Ishikawa (cell line): ENCODE data around the gene LSM2.

ENCODE experiments used
- CEBPB ChIP-seq: IDR thresholded peaks from 2 replicates; pipeline ENCODE4 v1.6.1; 2012
- EGR1 ChIP-seq: IDR thresholded peaks from 2 replicates; pipeline ENCODE4 v1.6.1; 2012
- EP300 ChIP-seq: IDR thresholded peaks from 2 replicates; pipeline ENCODE4 v1.6.1; 2012; ENCODE audit warnings: borderline replicate concordance
- FOXM1 ChIP-seq: IDR thresholded peaks from 2 replicates; pipeline ENCODE4 v1.6.1; 2012; ENCODE audit warnings: low read depth, borderline replicate concordance
- RAD21 ChIP-seq: IDR thresholded peaks from 2 replicates; pipeline ENCODE4 v1.6.1; 2012; ENCODE audit warnings: low read depth
- TAF1 ChIP-seq: IDR thresholded peaks from 2 replicates; pipeline ENCODE4 v1.6.1; 2012; ENCODE audit warnings: low read depth, mild to moderate bottlenecking
- TEAD4 ChIP-seq: IDR thresholded peaks from 2 replicates; pipeline ENCODE4 v1.6.1; 2012
- YY1 ChIP-seq: IDR thresholded peaks from 2 replicates; pipeline ENCODE4 v1.6.1; 2012; ENCODE audit warnings: low read depth
- TF ChIP-seq, protein P1 (sequence below): IDR thresholded peaks from 2 replicates; pipeline ENCODE4 v1.6.1; 2012; ENCODE audit warnings: low read depth, mild to moderate bottlenecking
- TF ChIP-seq, protein P2 (sequence below): IDR thresholded peaks from 2 replicates; pipeline ENCODE4 v1.6.1; 2012

DNA sequence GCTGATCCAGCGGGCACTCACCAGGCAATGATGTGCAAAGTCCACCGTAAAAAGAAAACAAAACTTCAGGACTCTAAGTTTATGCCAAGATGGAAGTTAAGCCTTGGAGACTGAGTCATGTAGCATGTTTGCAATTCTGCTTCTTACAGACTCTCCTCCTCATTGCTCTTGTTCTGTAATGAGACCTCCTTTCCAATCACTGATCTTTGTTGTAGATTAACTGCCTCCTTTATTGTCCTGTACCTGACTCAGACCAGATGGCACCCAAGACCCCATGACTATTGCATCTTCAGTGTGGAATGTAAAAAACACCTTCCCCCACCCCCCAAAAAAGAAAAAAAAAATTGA lies 44.7 kb upstream of the LSM2 start:
- TF ChIP-seq RAD21 (no peak), TEAD4 (no peak), CEBPB (no peak), TAF1 (no peak), EP300 (no peak), EGR1 (no peak), FOXM1 (no peak), YY1 (no peak)
- TF ChIP-seq, protein P1, sequence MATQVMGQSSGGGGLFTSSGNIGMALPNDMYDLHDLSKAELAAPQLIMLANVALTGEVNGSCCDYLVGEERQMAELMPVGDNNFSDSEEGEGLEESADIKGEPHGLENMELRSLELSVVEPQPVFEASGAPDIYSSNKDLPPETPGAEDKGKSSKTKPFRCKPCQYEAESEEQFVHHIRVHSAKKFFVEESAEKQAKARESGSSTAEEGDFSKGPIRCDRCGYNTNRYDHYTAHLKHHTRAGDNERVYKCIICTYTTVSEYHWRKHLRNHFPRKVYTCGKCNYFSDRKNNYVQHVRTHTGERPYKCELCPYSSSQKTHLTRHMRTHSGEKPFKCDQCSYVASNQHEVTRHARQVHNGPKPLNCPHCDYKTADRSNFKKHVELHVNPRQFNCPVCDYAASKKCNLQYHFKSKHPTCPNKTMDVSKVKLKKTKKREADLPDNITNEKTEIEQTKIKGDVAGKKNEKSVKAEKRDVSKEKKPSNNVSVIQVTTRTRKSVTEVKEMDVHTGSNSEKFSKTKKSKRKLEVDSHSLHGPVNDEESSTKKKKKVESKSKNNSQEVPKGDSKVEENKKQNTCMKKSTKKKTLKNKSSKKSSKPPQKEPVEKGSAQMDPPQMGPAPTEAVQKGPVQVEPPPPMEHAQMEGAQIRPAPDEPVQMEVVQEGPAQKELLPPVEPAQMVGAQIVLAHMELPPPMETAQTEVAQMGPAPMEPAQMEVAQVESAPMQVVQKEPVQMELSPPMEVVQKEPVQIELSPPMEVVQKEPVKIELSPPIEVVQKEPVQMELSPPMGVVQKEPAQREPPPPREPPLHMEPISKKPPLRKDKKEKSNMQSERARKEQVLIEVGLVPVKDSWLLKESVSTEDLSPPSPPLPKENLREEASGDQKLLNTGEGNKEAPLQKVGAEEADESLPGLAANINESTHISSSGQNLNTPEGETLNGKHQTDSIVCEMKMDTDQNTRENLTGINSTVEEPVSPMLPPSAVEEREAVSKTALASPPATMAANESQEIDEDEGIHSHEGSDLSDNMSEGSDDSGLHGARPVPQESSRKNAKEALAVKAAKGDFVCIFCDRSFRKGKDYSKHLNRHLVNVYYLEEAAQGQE: no peak
- TF ChIP-seq, protein P2, sequence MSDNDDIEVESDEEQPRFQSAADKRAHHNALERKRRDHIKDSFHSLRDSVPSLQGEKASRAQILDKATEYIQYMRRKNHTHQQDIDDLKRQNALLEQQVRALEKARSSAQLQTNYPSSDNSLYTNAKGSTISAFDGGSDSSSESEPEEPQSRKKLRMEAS: no peak
